ENCODE measurements around the gene SLC2A13.

- TF ChIP-seq EZH2 (IDR thresholded peaks at IDR 0.05; ENCODE audit: low read length) (no peak), CTCF (optimal IDR thresholded peaks at IDR 0.05 in 1 of 3, IDR thresholded peaks at IDR 0.05 in 1 of 3, conservative IDR thresholded peaks at IDR 0.05 in 1 of 3; ENCODE audit: extremely low read depth in 1 of 3, insufficient read depth in 2 of 3, low read length in 3 of 3) (no peak)
These were observed 274.1 kb downstream of the SLC2A13 start for GRCh38 chr12:39831587-39832315.

All from keratinocyte (primary cell).